AG08396 (cell line): Measurements from ENCODE around the gene HOXD8.

ENCODE experiments used
- DNase-seq: peaks from one replicate; pipeline ENCODE4 v3.0.0; 2012; ENCODE audit warnings: low spot score, mixed read lengths

HOXD8 gene

GRCh38 chr2:176128982-176129796 is at the start of gene HOXD8:
Gene HOXD8, plus strand, starts transcription at chr2:176129705. Its CDS starts 662 bp downstream, at chr2:176130367.
- DNase-seq, result no peak

- DNase-seq, result peak; percentile 77
Observed at GRCh38 chr2:176079831-176080539, 49.5 kb upstream of the HOXD8 start.

- no peak for DNase-seq
Observed at GRCh38 chr2:176080540-176081375, 48.7 kb upstream of the HOXD8 start.

- DNase-seq, result no peak
Observed at GRCh38 chr2:176081376-176081836, 48.1 kb upstream of the HOXD8 start.

- no peak for DNase-seq
Observed at GRCh38 chr2:176081837-176082524, 47.5 kb upstream of the HOXD8 start.

- DNase-seq, result no peak
Observed at GRCh38 chr2:176082525-176082823, 47.0 kb upstream of the HOXD8 start.

- DNase-seq, result no peak
Observed at GRCh38 chr2:176082824-176083751, 46.4 kb upstream of the HOXD8 start.

- DNase-seq, result no peak
Observed at GRCh38 chr2:176083796-176084261, 45.7 kb upstream of the HOXD8 start, which contains the start of gene EVX2. Gene EVX2, minus strand, starts transcription at chr2:176083962. Its CDS starts 186 bp downstream, at chr2:176083776.

GRCh38 chr2:176084611-176085119 is 44.8 kb upstream of the HOXD8 start:
- DNase-seq, result no peak

- DNase-seq, result no peak
Observed at GRCh38 chr2:176085120-176085788, 44.3 kb upstream of the HOXD8 start.

- DNase-seq, result no peak
Observed at GRCh38 chr2:176085861-176086771, 43.4 kb upstream of the HOXD8 start.

GRCh38 chr2:176087330-176088047 is 42.0 kb upstream of the HOXD8 start:
- no peak for DNase-seq

- DNase-seq, result peak; percentile 81
Observed at GRCh38 chr2:176088048-176088936, 41.2 kb upstream of the HOXD8 start.

- DNase-seq, result no peak
Observed at GRCh38 chr2:176088937-176089842, 40.3 kb upstream of the HOXD8 start.

GRCh38 chr2:176089843-176090395 is 39.6 kb upstream of the HOXD8 start:
- no peak for DNase-seq

GRCh38 chr2:176090862-176091261 is 38.6 kb upstream of the HOXD8 start:
- no peak for DNase-seq
